Endothelial cell of umbilical vein (primary cell): ENCODE results near the gene ANKMY1. TPM values are rescaled to one million over a fixed set of nuclear protein-coding genes. Genes with fewer than 3 reads are reported as not detected.
A peak's percentile ranks its signal among the peaks of the same experiment; 100 is the strongest.

Experiments
- BruUV-seq: library from RNA; stranded (reverse); fragments of 400-500 nt; replicated peaks from 2 replicates; lab custom pipeline; 2021; lab: Mats Ljungman, UMichigan
- CTCF ChIA-PET: fragments of 300-600, 350-600 bp; sonication (Branson Sonifier 250); formaldehyde crosslinking; loops from one replicate; lab custom pipeline; 2021; ENCODE audit warnings: antibody characterized with exemption, inconsistent platforms; lab: Charles Lee
- POLR2A ChIA-PET: fragments of 300-600, 350-600 bp; sonication (Branson Sonifier 250); formaldehyde crosslinking; loops from one replicate; lab custom pipeline; 2021; ENCODE audit warnings: antibody characterized with exemption, inconsistent platforms; lab: Charles Lee
- DNase-seq: peaks from one replicate; pipeline ENCODE4 v3.0.0-alpha.2; 2011; ENCODE audit warnings: low read depth, low spot score
- FAIRE-seq: peaks from 2 replicates; lab custom pipeline; 2011; peaks lifted over from hg19 to GRCh38; lab: Jason Lieb, UNC
- H2AFZ ChIP-seq: 2 replicates; pipeline ENCODE4 v1.6.0; 2012; ENCODE audit warnings: low read depth, low read length, control low read depth, inconsistent platforms
- H3K27ac ChIP-seq: 2 replicates; pipeline ENCODE4 v1.5.1; 2011; ENCODE audit warnings: low read depth, mild to moderate bottlenecking, control low read depth, low read length, moderate library complexity; ENCODE audit not compliant: insufficient read depth
- H3K27me3 ChIP-seq, 2 experiments: 2 replicates each; pipeline versions ENCODE4 v1.6.0 to v1.6.1; 2011; ENCODE audit warnings: low read length in 2 of 2, mixed read lengths in 1 of 2; ENCODE audit not compliant: control insufficient read depth in 2 of 2, insufficient read depth in 2 of 2
- H3K36me3 ChIP-seq, 2 experiments: 2 replicates in 1 of 2; 3 replicates in 1 of 2; pipeline ENCODE4 v1.5.1; 2011; ENCODE audit warnings: low read length in 2 of 2, mild to moderate bottlenecking in 1 of 2, moderate library complexity in 1 of 2; ENCODE audit not compliant: control insufficient read depth in 2 of 2, insufficient read depth in 2 of 2; ENCODE audit errors: extremely low read depth in 1 of 2
- H3K4me1 ChIP-seq: 3 replicates; pipeline ENCODE4 v1.5.1; 2011; ENCODE audit warnings: mild to moderate bottlenecking, low read length; ENCODE audit not compliant: control insufficient read depth, insufficient read depth; ENCODE audit errors: extremely low read depth
- H3K4me2 ChIP-seq: 2 replicates; pipeline ENCODE4 v1.6.1; 2011; ENCODE audit warnings: low read length, control low read depth, mixed read lengths; ENCODE audit not compliant: insufficient read depth
- H3K4me3 ChIP-seq, 3 experiments: fragments of 200-600 bp in 1 of 3; sonication (generic), shearing (Covaris generic) in 1 of 3; replicated peaks in 1 of 3; 2 replicates each; pipeline ENCODE4 v1.5.1; 2011 to 2016; ENCODE audit warnings: control low read depth in 3 of 3, low read length in 3 of 3, mild to moderate bottlenecking in 2 of 3, inconsistent platforms in 1 of 3, low read depth in 1 of 3, moderate library complexity in 1 of 3; ENCODE audit not compliant: insufficient read depth in 1 of 3
- H3K79me2 ChIP-seq: 2 replicates; pipeline ENCODE4 v1.6.0; 2012; ENCODE audit warnings: low read length, inconsistent platforms; ENCODE audit not compliant: control insufficient read depth, insufficient read depth
- H3K9ac ChIP-seq: replicated peaks from 2 replicates; pipeline ENCODE3; 2011; ENCODE audit warnings: low read length, control low read depth; ENCODE audit not compliant: insufficient read depth; ENCODE audit errors: extremely low read depth
- H3K9me1 ChIP-seq: replicated peaks from 3 replicates; pipeline ENCODE4 v1.6.0; 2011; ENCODE audit warnings: mild to moderate bottlenecking, low read length; ENCODE audit not compliant: control insufficient read depth, insufficient read depth; ENCODE audit errors: extremely low read depth
- H3K9me3 ChIP-seq: replicated peaks from 2 replicates; pipeline ENCODE4 v1.5.1; 2012; ENCODE audit warnings: low read length, inconsistent platforms; ENCODE audit not compliant: control insufficient read depth, insufficient read depth
- H4K20me1 ChIP-seq: replicated peaks from 2 replicates; pipeline ENCODE3; 2011; ENCODE audit warnings: mild to moderate bottlenecking, low read length; ENCODE audit not compliant: control insufficient read depth, insufficient read depth; ENCODE audit errors: extremely low read depth
- CTCF ChIP-seq, 2 donors: IDR thresholded peaks; 1 replicate in 1 of 2; 2 replicates in 1 of 2; pipeline ENCODE4 v1.5.1; 2011; ENCODE audit warnings: low read length in 2 of 2, mild to moderate bottlenecking in 2 of 2, moderate library complexity in 2 of 2, control low read depth in 1 of 2, inconsistent platforms in 1 of 2, low read depth in 1 of 2; ENCODE audit not compliant: insufficient read depth in 1 of 2; ENCODE audit errors: extremely low read depth in 1 of 2
- POLR2A ChIP-seq: IDR thresholded peaks from 2 replicates; pipeline ENCODE4 v1.6.1; 2012; ENCODE audit warnings: low read depth, mild to moderate bottlenecking, control low read depth, low read length
- POLR2AphosphoS5 ChIP-seq: IDR thresholded peaks from 2 replicates; pipeline ENCODE4 v1.6.1; 2012; ENCODE audit warnings: low read depth, mild to moderate bottlenecking, control low read depth, low read length, moderate library complexity; ENCODE audit not compliant: insufficient read depth
- dilution Hi-C: fragments of 300-500 bp; cut with MboI; formaldehyde crosslinking; loops from one replicate; pipeline ENCODE4 v1.15.0; 2019; ENCODE audit warnings: low sequenced_read_pairs; ENCODE audit not compliant: extremely low pct_ligation_motif_present
- intact Hi-C: fragments of 100-400 bp; cut with micrococcal nuclease; formaldehyde crosslinking; loops from one replicate; pipeline ENCODE4 v1.10.0; 2022
- polyA plus RNA-seq, 4 experiments: library from polyadenylated mRNA; depleted of rRNA in 3 of 4; stranded (reverse) in 3 of 4; unstranded in 1 of 4; fragments of >200 nt; gene quantifications; 2 replicates each; pipeline versions ENCODE4 v1.2.1 to v1.2.3, GENCODE V29; 2011 to 2012; ENCODE audit warnings: missing spikeins in 1 of 4
- total RNA-seq: library from RNA; stranded (reverse); gene quantifications from 2 replicates; pipeline ENCODE4 v1.2.3, GENCODE V29; 2021

Gene ANKMY1
- total and polyA plus RNA-seq, 2 donors (not counting 3 experiments of a cell fraction or from before 2014, with no cell fraction given) = 9.0 to 16.0 TPM

DNA sequence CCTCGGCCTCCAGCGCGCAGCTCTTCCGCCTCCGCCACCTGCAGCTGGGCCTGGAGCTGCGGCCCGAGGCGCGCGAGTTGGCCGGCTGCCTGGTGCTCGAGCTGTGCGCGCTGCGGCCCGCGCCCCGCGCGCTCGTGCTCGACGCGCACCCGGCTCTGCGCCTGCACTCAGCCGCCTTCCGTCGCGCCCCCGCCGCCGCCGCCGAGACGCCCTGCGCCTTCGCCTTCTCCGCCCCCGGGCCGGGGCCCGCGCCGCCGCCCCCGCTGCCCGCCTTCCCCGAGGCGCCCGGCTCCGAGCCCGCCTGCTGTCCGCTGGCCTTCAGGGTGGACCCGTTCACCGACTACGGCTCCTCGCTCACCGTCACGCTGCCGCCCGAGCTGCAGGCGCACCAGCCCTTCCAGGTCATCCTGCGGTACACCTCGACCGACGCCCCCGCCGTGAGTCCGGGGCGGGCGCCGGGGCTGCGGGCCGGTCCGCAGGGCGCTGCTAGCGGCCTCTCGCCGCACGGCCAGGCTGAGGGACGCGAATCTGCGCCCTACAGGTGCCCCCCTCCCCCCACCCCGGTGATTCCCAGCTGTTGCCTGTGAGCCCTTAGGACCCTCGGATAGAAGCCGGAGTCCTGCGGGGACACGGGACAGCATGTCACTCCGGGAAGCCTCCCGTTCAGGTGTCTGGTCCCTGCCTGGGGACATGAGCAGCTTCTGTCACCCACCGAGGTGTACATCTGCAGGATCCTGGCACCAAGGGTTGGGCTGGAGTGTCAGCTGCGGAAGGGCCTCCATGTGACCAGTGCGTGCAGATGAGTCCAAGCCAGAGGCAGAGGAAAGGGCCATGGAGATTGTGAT lies 11.1 kb upstream of the ANKMY1 start:
- peaks cover 32% of the 10 kb centered on the region for H3K4me1 ChIP-seq
- peaks cover 20% of the 10 kb centered on the region for H3K79me2 ChIP-seq
- no peak overlapping the region for H3K27ac ChIP-seq
- peak; percentile 59 for DNase-seq
- POLR2A ChIA-PET = interaction anchor here (1.9 kb wide), 1 partner anchor 17 kb away, joined by 7 read pairs; the partner anchor contains the start of gene CAPN10
- dilution Hi-C loops = no loop called here
- peaks cover 0 to 2% of the 10 kb centered on the region in 2 experiments for H3K36me3 ChIP-seq
- H2AFZ ChIP-seq = peak overlapping the region; percentile 7
- peak overlapping the region; percentile 33 to 71 (median 42) for H3K4me3 ChIP-seq
- H4K20me1 ChIP-seq = no peaks in the 10 kb centered on the region
- TF ChIP-seq POLR2AphosphoS5 (peak; percentile 59), POLR2A (peak; percentile 27), CTCF (IDR thresholded peaks at IDR 0.05; ENCODE audit: extremely low read depth in 1 of 2, insufficient read depth in 1 of 2, low read depth in 1 of 2, low read length in 2 of 2) (no peak)
- peak overlapping the region; percentile 74 for H3K4me2 ChIP-seq
- no peaks in the 10 kb centered on the region for H3K9me1 ChIP-seq
- H3K9ac ChIP-seq = peak overlapping the region; percentile 28
- H3K27me3 ChIP-seq = no peaks in the 10 kb centered on the region
- intact Hi-C loops = loop anchor here (1.0 to 10.0 kb wide), 5 partner anchors 9 to 648 kb away; partner anchors contain the start of genes DUSP28, GPC1 and SNED1
- CTCF ChIA-PET = interaction anchor here (0.6 to 1.1 kb wide), 6 partner anchors 8 to 17 kb away, joined by 3 to 10 read pairs (median 4); partner anchors contain the start of genes ANKMY1 and CAPN10
- H3K9me3 ChIP-seq = no peaks in the 10 kb centered on the region
- peak; percentile 71 for FAIRE-seq
- BruUV-seq = TSS peak; percentile 6
